ENCODE data around the gene CD6.

GRCh38 chr11:60951904-60952741, 19.4 kb upstream of the CD6 start, which contains the start of gene SLC15A3:
- TF ChIP-seq POLR2A (IDR thresholded peaks at IDR 0.05; ENCODE audit: low read depth, low read length): no peak
- TF ChIP-seq CTCF (IDR thresholded peaks at IDR 0.05; ENCODE audit: extremely low read depth in 1 of 2, insufficient read depth in 1 of 2, low read depth in 1 of 2, low read length in 2 of 2): no peak
- TF ChIP-seq EZH2 (IDR thresholded peaks at IDR 0.05; ENCODE audit: borderline replicate concordance, low read depth, low read length, severe bottlenecking): no peak
- TF ChIP-seq MAX (IDR thresholded peaks at IDR 0.05; ENCODE audit: insufficient read depth, insufficient read length): no peak
